GM10847 (cell line): ENCODE measurements around the gene FANCG.

Source experiments
- POLR2A ChIP-seq: IDR thresholded peaks from 2 replicates; pipeline ENCODE4 v1.6.1; 2011; ENCODE audit not compliant: insufficient read length; ENCODE audit errors: extremely low read depth

Gene FANCG

GRCh38 chr9:35056571-35057270, 23.0 kb downstream of the FANCG start:
- no peak for TF ChIP-seq POLR2A

DNA sequence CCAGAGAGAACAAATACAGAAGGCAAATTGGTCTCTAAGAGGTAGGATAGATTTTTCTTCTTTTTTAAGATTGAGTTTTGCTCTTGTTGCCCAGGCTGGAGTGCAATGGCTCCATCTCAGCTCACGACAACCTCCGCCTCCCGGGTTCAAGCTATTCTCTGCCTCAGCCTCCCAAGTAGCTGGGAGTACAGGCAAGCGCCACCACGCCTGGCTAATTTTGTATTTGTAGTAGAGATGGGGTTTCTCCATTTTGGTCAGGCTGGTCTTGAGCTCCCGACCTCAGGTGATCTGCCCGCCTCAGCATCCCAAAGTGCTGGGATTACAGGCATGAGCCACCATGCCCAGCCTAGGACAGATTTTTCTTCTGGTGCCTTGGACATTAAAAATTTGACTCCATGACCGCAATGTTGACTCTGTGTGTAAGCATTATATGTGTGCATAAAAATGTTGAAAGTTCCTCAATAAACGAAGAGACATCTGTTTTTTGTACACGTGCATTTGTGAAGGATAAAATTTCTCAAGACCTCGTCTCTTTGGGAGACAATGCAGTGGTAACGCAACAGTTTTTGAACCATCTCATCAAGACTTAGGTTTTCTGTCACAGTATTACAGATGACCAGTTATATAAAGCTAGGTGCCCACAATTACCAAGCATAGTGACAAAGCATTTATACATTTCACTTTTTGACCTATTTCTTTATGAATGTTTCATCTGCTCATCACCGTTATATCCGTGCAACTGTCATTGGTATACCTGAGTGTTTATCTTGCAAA, 24.7 kb downstream of the FANCG start:
- no peak for TF ChIP-seq POLR2A

DNA sequence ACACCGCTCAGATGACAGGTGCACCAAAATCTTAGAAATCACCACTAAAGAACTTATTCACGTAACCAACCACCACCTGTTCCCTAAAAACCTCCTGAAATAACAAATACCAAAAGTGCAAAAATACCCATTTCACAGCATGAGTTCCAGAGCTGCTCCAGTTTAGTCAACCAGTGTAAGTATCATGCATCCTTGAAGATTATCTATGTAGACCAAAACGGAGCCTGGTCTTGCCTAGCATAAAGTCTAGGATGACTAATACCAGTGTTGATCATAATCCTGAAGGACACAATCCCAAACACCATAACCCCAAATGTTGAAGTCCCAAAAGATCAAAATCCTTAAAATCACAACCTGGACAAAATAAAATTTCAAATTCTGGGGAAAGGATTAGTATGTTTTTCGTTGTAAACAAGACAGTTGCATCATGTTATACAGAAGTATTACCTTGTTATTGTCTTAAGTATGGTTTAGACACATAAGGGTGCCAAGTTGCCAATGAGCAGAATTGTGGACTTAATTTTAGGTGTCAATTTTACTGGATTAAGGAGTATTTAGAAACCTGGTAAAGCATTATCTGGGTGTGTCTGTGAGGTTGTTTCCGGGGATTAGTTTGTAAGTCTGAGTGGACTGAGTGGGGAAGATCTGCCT, 25.4 kb downstream of the FANCG start:
- TF ChIP-seq POLR2A: no peak

DNA sequence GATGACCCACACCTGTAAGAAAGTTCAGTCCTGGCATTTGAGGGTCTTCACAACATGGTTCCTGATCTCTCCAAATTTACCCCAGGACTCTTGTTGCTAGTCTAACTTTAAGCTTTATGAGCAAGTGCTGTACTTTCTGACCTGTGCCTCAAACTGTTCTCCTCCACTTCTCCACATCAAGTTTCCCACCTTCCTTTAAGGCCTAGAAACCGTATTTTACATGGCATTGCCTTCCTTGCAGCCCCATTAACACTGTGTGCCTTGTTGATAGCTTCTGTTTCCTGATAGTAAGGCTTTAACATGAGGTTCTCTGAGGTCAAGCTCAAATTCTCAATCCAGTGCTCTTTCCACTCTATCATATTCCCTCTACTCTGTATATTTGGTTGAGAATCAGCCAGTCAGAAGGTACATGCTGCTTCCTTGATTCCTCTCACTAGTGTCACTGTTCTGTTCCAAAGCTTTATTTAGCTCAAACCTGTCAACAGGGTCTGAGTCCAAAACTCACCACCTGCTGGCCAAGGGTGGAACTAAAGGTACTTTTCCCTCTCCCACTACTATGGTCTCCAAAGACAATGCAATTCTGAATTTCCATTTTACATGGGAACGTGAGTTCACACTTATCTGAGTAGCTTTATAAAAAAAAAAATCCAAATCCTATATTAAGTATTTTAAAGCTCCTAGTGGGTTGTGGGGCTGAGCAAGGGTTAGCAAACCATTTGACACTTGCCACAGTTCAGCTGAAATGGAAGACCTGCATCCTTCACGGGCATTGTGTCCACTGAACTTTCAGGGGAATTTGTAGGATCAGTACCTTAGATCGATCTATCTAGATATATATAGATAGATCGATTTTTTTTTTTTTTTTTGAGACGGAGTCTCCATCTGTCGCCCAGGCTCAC, 28.4 kb downstream of the FANCG start:
- TF ChIP-seq POLR2A: no peak

- TF ChIP-seq POLR2A: no peak
Observed at GRCh38 chr9:35048511-35048910, 31.2 kb downstream of the FANCG start.

DNA sequence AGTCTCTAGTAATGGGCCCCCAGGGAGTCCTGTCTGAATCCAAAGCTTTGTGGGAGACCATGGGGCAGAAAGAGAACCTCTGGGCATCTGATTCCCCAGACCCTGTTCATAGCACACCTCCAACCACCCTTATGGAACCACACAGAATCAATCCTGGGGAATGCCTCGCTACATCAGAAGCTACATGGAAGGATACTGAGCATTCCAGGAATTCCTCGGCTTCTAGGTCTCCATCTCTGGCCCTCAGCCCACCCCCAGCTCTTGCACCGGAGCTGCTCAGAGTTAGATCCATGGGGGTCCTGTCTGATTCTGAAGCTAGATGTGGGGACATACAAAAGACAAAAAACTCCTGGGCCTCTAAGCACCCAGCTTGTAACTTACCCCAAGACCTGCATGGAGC, 35.7 kb downstream of the FANCG start:
- TF ChIP-seq POLR2A: no peak

GRCh38 chr9:35042891-35043545, 36.7 kb downstream of the FANCG start:
- TF ChIP-seq POLR2A: no peak

GRCh38 chr9:35042081-35042604, 37.6 kb downstream of the FANCG start:
- TF ChIP-seq POLR2A: no peak

DNA sequence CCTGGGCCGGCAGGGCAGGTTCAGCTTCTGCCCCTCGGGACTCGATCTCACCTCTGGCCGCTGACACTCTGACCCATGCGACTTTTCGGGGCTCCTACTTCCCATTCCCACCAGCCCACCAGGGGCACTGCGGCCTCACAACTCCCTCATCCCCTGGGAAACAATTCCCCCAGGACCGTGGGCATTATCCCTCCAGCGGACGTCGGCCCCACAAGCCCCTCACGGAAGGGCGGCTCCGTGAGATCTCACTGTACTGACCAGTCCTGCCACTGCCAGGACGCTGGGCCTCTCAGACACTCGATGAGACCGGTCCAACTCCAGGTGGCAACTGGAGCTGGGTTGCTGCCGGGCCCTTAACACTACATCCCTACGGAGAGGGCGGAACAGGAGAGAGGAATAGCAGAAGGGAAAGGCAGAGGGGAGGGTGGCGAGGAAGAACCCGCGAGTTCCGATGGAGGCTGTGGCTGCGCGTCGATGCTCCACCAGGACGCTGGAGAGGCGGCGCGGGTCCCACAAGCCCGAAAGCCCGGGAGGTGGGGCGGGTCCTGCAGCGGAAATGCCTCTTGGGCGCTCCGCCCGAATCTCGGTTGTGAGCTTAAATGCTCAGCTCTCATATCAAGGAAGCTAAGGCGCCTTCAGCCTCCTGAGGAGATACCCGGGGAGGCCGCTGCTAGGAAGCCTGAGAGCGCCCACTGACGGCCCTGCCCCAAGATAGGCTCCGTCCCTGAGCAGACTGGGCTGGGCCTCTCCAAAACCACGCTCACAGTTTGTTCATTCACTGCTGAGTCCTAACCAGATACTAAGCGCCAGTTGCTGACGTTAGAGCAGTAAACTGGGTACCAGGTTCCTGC, 43.7 kb downstream of the FANCG start:
- no peak for TF ChIP-seq POLR2A

DNA sequence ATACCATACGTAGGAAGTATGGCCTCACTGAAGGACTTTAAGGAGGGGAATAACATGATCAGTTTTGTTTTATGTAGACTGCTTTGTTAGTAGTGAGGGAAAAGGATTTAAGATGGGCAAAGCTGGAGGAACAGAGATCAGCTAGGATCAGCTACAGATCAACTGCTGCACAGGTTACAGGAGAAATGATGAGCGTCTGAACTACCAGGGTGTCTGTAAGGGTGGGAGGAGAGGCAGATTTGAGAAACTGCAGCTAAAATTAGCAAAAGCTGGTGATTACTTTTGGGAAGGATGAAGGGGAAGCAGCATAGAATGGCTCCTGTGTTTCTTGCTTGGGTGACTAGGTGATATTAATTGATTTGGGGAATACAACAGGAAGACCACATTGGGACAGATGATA, 46.6 kb downstream of the FANCG start:
- TF ChIP-seq POLR2A: no peak

- TF ChIP-seq POLR2A: no peak
Observed at GRCh38 chr9:35029852-35030251, 49.9 kb downstream of the FANCG start.

GRCh38 chr9:35029241-35029640, 50.5 kb downstream of the FANCG start:
- no peak for TF ChIP-seq POLR2A

DNA sequence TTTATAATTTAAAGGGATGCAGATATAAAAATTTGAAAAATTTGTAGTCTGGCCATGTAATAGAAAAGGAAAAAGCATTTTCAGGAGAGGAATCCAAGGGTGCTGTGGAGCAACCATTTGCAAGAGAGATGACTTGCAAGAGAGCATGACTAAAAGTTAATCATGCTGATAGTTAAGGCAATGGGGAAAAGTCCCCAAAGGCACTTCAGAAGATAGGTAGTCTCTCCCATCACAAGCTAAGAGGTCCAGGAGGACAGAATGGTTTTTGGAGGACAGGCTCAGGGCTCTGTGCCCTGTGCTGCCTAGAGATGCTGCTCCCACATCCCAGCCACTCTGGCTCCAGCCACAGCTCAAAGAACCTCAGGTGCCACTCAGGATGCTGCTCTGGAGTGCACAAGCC, 51.4 kb downstream of the FANCG start:
- no peak for TF ChIP-seq POLR2A
